ENCODE data around the gene CLDN11. TPM values are rescaled to one million over a fixed set of nuclear protein-coding genes. Genes with fewer than 3 reads are reported as not detected.

Gene CLDN11
- total and polyA plus RNA-seq, 2 donors (not counting 1 experiment from before 2014, with no cell fraction given), result 131 to 316 TPM

DNA sequence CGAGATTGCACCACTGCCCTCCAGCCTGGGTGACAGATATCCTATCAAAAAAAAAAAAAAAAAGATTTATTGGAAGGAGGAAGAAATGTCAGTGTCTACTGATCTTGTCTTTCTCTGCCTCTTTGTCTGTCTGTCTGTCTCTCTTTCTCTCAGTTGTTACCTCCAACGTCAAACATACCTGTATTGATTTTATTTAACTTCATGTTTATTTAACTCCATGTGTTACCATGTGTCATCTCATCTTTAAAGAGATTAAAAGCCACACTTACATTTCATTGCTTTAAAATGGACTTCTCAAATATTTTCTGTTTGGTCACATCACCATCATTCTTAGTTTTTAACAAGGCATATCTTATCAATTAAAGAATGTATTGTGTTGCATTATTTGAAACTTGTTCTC is 9.4 kb downstream of the CLDN11 start:
- Histone ChIP-seq H3K9ac (ENCODE audit: insufficient read depth, low read length) (no peak overlapping the region), H2AFZ (ENCODE audit: low read length) (no peak overlapping the region), H3K27me3 (ENCODE audit: control insufficient read depth, insufficient read depth, low read length) (no peaks in the 10 kb centered on the region), H3K27ac (ENCODE audit: insufficient read depth, low read length) (no peak overlapping the region), H4K20me1 (ENCODE audit: control insufficient read depth, extremely low read depth, insufficient read depth, low read length) (no peaks in the 10 kb centered on the region), H3K79me2 (ENCODE audit: control insufficient read depth, insufficient read depth, low read length) (peaks cover 81% of the 10 kb centered on the region), H3K9me3 (ENCODE audit: control insufficient read depth, insufficient read depth, low read depth, low read length) (no peaks in the 10 kb centered on the region), H3K4me2 (ENCODE audit: extremely low read depth, insufficient read depth, low read length) (no peak overlapping the region), H3K4me3 (replicated peaks in 1 of 4; ENCODE audit: control extremely low read depth in 1 of 4, insufficient read depth in 1 of 4, low read depth in 3 of 4, low read length in 4 of 4) (no peak overlapping the region), H3K36me3 (ENCODE audit: control insufficient read depth, insufficient read depth, low read length) (peaks cover 19% of the 10 kb centered on the region), H3K4me1 (ENCODE audit: control insufficient read depth, extremely low read depth, insufficient read depth, low read length) (peaks cover 5% of the 10 kb centered on the region)
- TF ChIP-seq EZH2 (IDR thresholded peaks at IDR 0.05; ENCODE audit: low read length, missing control alignments), result no peak
- TF ChIP-seq, protein P1, sequence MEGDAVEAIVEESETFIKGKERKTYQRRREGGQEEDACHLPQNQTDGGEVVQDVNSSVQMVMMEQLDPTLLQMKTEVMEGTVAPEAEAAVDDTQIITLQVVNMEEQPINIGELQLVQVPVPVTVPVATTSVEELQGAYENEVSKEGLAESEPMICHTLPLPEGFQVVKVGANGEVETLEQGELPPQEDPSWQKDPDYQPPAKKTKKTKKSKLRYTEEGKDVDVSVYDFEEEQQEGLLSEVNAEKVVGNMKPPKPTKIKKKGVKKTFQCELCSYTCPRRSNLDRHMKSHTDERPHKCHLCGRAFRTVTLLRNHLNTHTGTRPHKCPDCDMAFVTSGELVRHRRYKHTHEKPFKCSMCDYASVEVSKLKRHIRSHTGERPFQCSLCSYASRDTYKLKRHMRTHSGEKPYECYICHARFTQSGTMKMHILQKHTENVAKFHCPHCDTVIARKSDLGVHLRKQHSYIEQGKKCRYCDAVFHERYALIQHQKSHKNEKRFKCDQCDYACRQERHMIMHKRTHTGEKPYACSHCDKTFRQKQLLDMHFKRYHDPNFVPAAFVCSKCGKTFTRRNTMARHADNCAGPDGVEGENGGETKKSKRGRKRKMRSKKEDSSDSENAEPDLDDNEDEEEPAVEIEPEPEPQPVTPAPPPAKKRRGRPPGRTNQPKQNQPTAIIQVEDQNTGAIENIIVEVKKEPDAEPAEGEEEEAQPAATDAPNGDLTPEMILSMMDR (conservative IDR thresholded peaks at IDR 0.05 in 1 of 2, IDR thresholded peaks at IDR 0.05 in 1 of 2; ENCODE audit: low read depth in 1 of 2, low read length in 2 of 2), result no peak
- no peak for DNase-seq (ENCODE audit: low read depth in 2 of 2)

DNA sequence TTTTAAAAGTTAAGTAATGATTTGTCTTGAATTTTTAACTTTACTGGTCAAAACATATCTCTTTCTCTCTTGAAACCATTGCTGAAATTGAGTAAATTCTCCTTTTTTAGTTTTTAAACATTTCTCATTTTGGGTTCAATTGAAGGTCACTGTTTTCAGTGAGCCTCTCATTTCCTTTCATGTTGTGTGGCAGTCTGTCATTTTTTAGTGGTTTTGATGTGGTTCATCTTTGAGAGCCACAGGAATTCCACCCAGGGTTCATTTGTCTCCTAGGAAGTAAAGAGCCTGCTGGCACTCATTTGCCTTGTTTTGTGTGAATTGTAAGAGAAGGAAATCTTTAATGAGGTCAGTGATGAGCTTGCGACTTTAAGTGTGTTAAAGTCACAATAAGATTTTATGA is 10.4 kb downstream of the CLDN11 start:
- H3K27ac ChIP-seq (ENCODE audit: insufficient read depth, low read length), result no peak overlapping the region
- H3K4me1 ChIP-seq (ENCODE audit: control insufficient read depth, extremely low read depth, insufficient read depth, low read length), result peaks cover 5% of the 10 kb centered on the region
- H2AFZ ChIP-seq (ENCODE audit: low read length), result no peak overlapping the region
- no peak overlapping the region for H3K4me2 ChIP-seq (ENCODE audit: extremely low read depth, insufficient read depth, low read length)
- H3K79me2 ChIP-seq (ENCODE audit: control insufficient read depth, insufficient read depth, low read length), result peaks cover 75% of the 10 kb centered on the region
- H3K27me3 ChIP-seq (ENCODE audit: control insufficient read depth, insufficient read depth, low read length), result no peaks in the 10 kb centered on the region
- H3K9ac ChIP-seq (ENCODE audit: insufficient read depth, low read length), result no peak overlapping the region
- no peaks in the 10 kb centered on the region for H3K9me3 ChIP-seq (ENCODE audit: control insufficient read depth, insufficient read depth, low read depth, low read length)
- peak; percentile 59 to 91 for DNase-seq (ENCODE audit: low read depth in 2 of 2)
- no peak for TF ChIP-seq EZH2 (IDR thresholded peaks at IDR 0.05; ENCODE audit: low read length, missing control alignments)
- TF ChIP-seq, protein P1 (conservative IDR thresholded peaks at IDR 0.05 in 1 of 2, IDR thresholded peaks at IDR 0.05 in 1 of 2; ENCODE audit: low read depth in 1 of 2, low read length in 2 of 2), result no peak
- no peak overlapping the region for H3K4me3 ChIP-seq (replicated peaks in 1 of 4; ENCODE audit: control extremely low read depth in 1 of 4, insufficient read depth in 1 of 4, low read depth in 3 of 4, low read length in 4 of 4)
- H4K20me1 ChIP-seq (ENCODE audit: control insufficient read depth, extremely low read depth, insufficient read depth, low read length), result no peaks in the 10 kb centered on the region
- peaks cover 16% of the 10 kb centered on the region for H3K36me3 ChIP-seq (ENCODE audit: control insufficient read depth, insufficient read depth, low read length)

DNA sequence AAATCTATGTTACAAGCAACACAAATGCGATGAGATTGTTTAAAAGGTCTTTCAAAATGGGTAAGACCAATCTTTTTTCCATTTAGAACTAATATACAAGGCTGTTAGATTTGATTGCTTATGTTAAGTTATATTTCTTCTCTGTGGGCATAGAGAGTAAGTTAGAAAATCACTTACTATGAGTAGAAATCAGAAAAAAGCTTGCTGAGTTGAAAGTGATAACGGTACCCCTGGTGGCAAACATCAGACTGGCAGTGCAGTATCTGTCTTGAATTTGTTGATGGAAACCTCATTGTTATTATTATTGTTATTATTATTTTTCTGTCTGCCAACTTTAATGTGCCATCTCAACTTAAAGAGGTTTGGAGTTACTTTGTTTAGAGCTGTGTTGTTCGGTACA is 12.4 kb downstream of the CLDN11 start:
- H3K27ac ChIP-seq (ENCODE audit: insufficient read depth, low read length), result no peak overlapping the region
- H3K27me3 ChIP-seq (ENCODE audit: control insufficient read depth, insufficient read depth, low read length), result no peaks in the 10 kb centered on the region
- TF ChIP-seq, protein P1 (conservative IDR thresholded peaks at IDR 0.05 in 1 of 2, IDR thresholded peaks at IDR 0.05 in 1 of 2; ENCODE audit: low read depth in 1 of 2, low read length in 2 of 2), result peak in 1 of 2 donors; percentile 39
- no peak for TF ChIP-seq EZH2 (IDR thresholded peaks at IDR 0.05; ENCODE audit: low read length, missing control alignments)
- H4K20me1 ChIP-seq (ENCODE audit: control insufficient read depth, extremely low read depth, insufficient read depth, low read length), result no peaks in the 10 kb centered on the region
- no peaks in the 10 kb centered on the region for H3K9me3 ChIP-seq (ENCODE audit: control insufficient read depth, insufficient read depth, low read depth, low read length)
- no peak overlapping the region for H3K4me2 ChIP-seq (ENCODE audit: extremely low read depth, insufficient read depth, low read length)
- no peak overlapping the region for H2AFZ ChIP-seq (ENCODE audit: low read length)
- H3K4me3 ChIP-seq (replicated peaks in 1 of 4; ENCODE audit: control extremely low read depth in 1 of 4, insufficient read depth in 1 of 4, low read depth in 3 of 4, low read length in 4 of 4), result no peak overlapping the region
- DNase-seq (ENCODE audit: low read depth in 2 of 2), result no peak
- peaks cover 5% of the 10 kb centered on the region for H3K4me1 ChIP-seq (ENCODE audit: control insufficient read depth, extremely low read depth, insufficient read depth, low read length)
- H3K36me3 ChIP-seq (ENCODE audit: control insufficient read depth, insufficient read depth, low read length), result peaks cover 19% of the 10 kb centered on the region
- H3K9ac ChIP-seq (ENCODE audit: insufficient read depth, low read length), result no peak overlapping the region
- peaks cover 56% of the 10 kb centered on the region for H3K79me2 ChIP-seq (ENCODE audit: control insufficient read depth, insufficient read depth, low read length)

All from fibroblast of lung (primary cell).